Body of pancreas (tissue), 4 donors: Measurements from ENCODE around the gene CASZ1.

Experiments
- POLR2A ChIP-seq, 3 donors: fragments of 450-650 bp; IDR thresholded peaks; one replicate each; pipeline ENCODE4 v1.6.1; 2016; ENCODE audit warnings: antibody characterized with exemption in 3 of 3, mild to moderate bottlenecking in 2 of 3
- TF ChIP-seq, protein P1 (sequence below), 7 experiments: fragments of 450-650 bp in 4 of 7; fragments of 200-600 bp in 3 of 7; sonication (generic) in 3 of 7; IDR thresholded peaks; one replicate each; pipeline ENCODE4 v1.5.1; 2016 to 2019; ENCODE audit warnings: antibody characterized with exemption in 7 of 7

DNA sequence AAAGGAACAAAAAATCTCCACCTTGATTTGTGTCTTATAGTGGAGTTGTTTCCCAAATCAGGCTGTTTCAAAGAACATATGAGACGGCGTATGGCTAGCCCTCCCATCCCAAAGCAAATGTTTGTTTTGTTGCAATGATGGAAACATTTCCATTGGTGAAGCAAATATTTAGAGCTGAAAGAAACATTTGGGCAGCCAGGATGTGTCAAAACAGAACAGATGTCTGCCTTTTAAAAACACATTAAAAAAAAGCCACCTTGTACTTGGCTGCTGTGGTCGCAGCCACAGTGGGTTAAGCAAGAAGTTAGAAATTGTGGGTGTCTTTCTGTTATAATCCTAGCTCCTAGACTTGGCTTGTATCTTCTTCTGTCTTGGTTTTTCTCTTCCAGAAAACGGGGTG, 205.4 kb downstream of the CASZ1 start:
- TF ChIP-seq, protein P1, sequence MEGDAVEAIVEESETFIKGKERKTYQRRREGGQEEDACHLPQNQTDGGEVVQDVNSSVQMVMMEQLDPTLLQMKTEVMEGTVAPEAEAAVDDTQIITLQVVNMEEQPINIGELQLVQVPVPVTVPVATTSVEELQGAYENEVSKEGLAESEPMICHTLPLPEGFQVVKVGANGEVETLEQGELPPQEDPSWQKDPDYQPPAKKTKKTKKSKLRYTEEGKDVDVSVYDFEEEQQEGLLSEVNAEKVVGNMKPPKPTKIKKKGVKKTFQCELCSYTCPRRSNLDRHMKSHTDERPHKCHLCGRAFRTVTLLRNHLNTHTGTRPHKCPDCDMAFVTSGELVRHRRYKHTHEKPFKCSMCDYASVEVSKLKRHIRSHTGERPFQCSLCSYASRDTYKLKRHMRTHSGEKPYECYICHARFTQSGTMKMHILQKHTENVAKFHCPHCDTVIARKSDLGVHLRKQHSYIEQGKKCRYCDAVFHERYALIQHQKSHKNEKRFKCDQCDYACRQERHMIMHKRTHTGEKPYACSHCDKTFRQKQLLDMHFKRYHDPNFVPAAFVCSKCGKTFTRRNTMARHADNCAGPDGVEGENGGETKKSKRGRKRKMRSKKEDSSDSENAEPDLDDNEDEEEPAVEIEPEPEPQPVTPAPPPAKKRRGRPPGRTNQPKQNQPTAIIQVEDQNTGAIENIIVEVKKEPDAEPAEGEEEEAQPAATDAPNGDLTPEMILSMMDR (IDR thresholded peaks at IDR 0.05): no peak
- TF ChIP-seq POLR2A (IDR thresholded peaks at IDR 0.05): no peak
